HG03442 (cell line): ENCODE data around the gene TBX4.

Experiments used
- ATAC-seq: cut with Tn5 transposase; IDR thresholded peaks from one replicate; pipeline ENCODE4 v1.9.1; 2021; ENCODE audit warnings: mild to moderate bottlenecking, moderate library complexity; ENCODE audit not compliant: unreplicated experiment

Gene TBX4

DNA sequence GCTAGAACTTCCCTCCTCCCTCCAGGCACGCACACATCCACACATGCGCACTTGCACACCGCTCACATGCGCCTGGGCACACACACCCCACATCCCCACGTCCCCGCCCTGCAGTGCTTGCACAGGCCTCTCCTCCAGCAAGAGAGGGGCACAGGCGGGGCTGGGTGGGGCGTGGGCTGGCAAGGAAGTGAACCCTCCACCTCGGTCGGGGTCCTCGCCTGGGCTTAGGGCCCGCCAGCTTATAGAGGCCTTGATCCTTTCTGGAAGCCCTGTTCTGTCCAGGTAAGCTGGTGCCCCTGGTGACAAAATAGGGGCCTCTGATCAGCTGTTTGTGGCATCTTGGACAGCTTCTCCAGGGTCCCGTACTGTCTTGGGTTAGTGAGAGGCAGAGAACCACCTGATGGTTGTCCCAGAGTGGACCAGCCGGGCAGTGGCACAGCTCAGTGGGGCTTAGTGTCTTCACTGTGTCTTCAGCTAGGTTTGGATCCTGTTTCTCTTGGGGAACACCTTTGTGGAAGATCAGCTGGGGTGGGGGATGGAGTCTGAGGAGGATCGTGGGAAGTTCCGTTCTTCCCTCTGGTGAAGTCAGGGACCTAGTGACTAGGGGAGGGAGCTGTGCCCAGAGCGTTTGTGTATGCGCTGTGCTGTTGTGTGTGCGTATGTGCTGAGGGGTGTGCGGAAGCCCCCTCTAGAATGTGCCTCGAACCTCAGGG is 12.1 kb downstream of the TBX4 start:
- ATAC-seq, result no peak

DNA sequence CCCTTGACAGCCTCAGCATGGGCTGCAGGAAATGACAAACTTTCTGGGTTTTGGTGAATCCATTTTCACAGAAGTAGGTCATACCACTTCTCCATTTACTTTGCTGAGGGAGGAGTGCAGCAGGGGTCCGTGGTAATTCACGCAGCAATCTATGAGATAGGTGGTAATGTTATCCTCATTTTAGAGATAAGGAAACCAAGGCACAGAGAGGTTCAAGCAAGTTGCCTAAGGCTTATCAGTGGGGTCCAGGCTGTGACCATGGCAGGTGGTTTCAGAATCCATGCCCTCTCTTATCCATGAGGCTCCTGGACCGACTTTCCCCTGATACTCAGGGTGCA is 12.6 kb downstream of the TBX4 start:
- ATAC-seq, result no peak

DNA sequence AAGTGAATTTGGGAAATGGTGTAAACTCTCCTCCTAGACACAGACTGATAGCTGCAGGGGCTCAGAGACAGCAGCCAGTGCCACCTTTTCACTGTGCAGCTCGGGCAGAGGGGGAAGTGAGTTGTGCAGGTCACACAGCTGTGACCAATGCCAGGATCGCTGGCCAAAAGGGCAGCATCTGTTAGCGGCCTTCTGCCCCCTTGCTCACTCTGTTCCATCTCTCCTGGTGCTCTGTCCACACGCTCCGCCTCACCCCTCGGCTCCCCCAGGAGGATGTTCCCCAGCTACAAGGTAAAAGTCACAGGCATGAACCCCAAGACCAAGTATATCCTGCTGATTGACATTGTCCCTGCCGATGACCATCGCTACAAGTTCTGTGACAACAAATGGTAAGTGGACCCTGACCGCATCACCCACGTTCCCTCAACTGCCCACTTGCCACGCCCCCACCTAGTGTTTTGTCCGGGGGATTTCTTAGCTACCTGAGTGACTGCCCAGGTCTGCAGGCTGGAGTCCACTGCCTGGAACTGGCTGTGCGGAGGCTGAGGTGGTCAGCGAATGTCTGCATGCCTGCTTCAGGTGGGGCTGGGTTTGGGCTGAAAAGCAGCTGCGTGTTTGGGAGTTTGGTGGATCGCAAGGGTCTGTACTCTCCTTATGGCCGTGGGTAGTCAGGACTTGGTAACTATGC is 13.5 kb downstream of the TBX4 start:
- no peak for ATAC-seq

DNA sequence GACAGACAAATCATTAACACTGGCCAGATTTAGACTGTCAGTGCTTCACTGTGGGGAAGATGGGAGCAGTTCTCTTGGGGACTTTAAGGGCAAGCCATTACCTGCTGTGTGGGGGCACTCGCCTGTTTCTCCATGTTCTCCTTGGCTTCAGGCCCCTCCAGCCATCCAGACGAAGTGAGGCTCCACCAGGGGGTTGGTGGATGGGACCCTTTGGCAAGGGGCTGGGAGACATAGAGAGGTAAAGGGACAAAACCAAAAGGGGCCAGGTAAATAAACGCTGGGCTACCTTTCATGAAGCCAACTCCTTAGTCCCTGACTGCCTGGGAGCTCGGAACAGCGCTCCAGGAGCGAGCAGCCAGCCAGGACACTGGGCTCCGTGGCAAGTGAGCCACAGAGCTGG is 14.0 kb downstream of the TBX4 start:
- ATAC-seq, result no peak

DNA sequence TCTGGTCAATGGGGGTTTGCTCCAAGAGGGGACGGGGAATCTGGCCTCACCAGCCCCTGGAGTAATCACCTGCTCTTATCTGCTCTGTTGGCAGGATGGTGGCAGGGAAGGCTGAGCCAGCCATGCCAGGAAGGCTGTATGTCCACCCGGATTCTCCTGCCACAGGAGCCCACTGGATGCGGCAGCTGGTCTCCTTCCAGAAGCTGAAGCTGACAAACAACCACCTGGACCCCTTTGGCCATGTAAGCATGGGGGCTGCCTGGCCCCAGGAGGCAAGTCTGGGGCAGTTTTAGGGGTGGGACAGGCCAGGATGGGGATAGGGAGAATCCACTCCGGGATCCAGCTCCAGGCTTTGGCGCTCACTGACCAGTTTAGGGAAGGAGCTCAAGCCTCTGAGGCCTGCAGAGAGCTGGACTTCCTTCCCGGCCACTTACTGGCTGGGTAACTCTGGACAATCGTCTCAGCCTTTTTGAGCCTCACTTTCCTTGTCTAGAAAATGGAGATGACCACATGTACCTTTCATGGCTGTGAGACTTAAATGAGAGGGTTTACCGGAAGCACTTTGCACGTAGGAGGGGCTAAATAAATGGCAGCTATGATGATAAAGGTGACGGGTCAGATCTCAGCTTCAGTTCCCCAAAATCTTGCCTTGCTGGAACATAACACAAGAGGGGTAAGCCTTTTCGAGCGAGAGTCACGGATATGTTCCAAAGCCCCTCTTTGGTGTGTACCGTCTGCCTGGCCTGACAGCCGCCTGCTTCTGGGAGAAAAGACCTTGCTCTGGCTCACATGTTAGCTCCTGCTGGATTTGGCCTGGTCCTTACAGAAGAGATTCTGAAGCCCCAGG is 15.4 kb downstream of the TBX4 start:
- ATAC-seq, result no peak

DNA sequence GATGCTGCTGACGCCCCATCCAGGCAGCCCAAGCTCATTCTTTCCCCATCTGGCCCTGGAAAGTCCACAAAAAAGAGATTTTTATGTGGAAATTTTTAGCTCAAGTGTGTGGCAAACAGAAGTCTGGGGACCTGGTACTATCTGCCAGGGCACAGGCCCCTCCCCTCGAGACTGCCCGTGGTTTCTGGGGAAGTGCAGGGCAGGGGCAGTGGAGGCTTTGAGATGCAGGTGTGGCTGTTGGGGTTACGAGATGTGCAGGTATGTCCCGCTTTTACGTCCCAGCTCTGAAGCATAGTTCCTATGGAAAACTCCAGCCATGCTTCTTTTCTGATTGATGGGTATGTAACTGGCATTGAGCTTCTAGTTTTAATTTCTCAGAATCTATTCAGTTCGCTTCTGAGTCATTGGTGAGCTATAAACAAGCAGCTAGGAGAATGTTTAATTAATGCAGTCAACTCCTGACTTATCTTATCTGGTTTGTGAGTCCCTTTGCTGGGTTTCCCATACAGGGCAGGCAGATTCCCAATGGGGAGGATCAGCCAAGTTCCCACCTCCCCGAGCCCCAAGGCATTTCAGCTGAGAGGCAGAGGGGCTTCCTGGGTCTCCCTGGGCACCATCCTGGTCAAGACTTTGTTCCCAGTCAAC is 16.2 kb downstream of the TBX4 start:
- ATAC-seq, result no peak

DNA sequence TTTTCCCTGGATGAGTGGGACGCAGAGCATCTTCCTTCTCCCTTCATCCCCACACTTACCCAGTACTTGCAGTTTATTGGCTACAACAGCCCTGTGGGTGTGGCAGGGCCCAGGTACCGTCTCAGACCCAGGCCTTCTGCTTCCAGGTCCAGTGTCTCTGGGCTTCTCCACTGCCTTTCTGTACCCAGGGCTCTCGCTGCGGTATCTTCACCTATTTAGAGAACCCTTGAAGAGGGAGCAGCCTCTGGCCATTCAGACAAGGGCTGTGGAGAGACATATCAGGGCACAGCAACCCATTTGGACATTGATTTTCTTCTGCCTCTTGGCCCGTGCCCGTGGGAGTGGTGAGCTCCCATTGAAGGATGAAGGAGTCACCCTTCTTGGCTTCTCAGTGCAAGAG is 17.3 kb downstream of the TBX4 start:
- ATAC-seq, result no peak

DNA sequence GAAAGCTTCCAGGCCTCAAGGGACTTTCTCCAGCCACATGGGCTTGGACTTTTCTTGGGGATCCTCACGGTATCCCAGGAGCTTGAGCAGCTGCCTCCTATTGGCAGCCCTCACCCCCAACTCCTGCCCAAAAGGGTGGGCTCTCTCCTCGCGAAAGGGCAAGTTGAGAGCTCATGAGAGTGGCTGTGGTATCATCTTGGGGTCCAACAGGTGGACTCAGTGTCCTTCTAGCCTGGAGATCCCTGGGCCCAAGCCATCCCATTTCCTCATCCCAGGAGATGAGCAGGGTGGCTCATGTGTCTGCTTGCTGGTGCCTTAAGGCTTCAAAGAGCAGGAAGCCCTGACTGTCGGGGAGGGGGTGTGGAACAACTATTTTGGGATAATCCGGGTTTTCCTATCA is 17.7 kb downstream of the TBX4 start:
- no peak for ATAC-seq

DNA sequence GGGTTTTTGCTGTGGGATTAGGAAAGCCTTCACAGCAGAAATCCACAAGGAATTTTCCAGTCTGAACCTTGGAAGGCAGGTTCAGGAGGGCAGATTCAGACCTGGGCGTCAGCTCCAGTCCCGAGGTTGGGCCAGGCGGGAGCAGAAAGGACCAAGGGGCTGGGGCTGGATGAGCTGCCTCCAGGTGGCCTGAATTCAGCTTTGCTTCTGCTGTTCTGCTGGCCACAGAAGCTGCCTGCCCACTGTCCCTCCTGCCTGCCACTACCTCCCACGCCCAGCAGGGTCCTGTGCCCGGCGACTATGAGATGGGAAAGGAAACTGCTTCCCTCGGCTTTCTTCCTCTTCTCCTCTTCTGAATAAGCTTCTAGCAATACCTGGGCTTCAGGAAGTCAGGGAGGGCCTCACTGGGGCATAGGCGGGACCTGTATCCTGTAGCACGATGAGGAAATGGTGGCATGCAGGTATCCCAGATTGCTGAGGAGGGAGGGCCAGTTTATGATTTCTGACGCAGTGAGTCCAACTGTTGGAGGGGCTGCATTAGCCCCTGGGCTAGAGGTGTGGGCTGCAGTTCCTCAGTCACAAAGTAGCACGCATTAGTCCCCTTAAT is 18.4 kb downstream of the TBX4 start:
- ATAC-seq, result no peak

DNA sequence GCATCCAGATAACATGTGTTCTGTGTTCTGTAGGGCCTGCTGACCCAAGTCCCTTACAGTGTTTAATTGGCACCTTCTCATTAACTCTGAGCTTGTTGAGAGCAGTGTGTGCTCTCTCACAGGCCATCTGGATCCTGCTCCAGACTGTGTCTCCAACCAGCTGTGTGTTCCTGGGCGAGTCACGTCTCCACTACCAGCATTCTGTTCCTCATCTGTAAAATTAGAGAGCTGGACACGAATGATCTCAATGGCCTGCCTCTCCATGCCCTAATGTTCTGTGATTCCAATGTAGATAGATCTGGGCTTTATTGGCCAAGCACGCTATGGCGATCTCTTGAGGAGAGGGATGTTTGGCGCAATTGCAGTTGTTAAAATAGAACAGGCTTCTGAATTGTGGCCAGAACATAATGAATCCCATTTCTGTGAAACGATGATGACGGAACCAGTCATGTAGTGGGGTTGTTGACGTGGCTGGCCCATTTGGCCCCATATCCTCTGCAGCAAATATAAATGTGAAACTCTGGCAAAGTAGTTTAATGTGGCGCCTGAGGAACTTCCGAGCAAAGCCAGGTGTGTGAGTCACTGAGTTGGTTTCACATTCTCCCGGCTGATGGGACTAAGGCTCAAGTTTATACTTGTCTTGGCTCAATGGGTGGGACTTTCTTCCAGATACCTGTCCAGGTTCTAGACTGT is 22.2 kb downstream of the TBX4 start:
- no peak for ATAC-seq

DNA sequence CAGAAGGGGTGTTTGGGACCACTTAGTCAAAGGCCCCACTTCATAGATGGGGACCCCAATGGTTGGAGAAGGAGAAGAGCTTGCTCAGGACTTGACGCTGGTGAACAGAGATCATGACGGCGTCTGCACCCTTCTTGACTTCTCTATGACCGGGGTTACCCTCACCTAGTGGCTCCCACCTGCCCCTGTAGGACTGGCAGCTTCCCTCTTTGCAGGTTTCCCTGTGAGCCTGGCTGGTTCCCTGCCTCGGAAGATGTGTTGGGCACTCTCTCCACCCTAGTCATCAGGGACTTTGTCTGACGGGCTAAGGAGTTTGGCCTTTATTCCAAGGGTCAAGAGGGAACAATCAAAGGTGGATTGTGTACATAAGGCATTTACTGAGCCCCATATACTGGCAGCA is 22.7 kb downstream of the TBX4 start:
- ATAC-seq, result no peak

DNA sequence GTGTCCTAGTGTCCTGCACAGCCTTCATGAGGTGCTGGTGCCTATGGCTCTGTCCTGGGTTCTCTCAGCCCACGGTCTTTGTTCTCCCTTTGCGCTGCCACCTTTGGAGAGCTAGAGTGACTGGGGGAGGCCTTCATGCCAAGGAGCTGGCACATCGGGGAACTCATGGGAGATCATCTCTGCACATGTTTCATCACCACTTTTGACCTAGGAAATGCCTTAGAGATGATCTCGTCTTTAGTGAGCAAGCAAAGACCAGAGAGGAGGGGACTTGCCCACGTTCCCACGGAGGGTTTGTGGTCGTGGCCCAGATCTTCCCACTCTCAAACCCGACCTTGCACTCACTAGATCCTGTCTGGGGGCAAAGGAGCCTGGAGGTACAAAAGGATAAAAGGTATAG is 23.5 kb downstream of the TBX4 start:
- ATAC-seq, result no peak

DNA sequence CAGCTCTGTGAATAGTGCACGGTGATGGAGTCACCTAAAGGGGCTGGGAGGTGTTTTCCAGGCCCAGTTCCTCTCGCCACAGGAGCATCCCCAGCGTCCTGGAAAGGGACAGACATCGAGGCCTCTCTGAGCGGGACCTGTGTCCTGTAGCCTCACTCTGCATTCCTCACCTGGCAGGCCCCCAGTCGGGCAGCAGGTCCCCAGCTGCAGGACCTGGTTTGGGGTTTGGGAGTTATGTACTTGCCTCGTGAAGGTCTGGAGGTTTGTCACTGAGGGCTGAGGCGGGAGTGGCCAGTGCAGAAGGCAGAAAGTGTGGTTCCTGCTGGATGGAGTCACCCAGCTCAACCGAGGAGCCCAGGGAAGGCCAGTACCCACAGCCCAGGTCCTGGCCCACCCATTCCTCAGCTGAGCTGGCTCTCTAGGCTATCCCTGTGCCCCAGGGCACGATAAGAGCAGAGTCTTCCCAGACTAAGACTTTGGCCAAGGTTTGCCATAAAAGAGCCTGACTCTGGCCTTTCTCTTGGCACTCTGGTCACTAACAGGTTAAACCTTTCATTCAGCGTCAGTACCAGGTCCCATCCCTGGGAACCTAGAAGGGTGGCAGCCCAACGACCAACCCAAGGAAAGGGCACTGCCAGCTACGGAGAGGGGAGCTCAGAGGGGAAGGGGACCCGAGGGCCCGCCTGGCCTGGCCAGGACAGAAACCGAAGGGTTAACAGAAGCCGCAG is 24.4 kb downstream of the TBX4 start:
- no peak for ATAC-seq

DNA sequence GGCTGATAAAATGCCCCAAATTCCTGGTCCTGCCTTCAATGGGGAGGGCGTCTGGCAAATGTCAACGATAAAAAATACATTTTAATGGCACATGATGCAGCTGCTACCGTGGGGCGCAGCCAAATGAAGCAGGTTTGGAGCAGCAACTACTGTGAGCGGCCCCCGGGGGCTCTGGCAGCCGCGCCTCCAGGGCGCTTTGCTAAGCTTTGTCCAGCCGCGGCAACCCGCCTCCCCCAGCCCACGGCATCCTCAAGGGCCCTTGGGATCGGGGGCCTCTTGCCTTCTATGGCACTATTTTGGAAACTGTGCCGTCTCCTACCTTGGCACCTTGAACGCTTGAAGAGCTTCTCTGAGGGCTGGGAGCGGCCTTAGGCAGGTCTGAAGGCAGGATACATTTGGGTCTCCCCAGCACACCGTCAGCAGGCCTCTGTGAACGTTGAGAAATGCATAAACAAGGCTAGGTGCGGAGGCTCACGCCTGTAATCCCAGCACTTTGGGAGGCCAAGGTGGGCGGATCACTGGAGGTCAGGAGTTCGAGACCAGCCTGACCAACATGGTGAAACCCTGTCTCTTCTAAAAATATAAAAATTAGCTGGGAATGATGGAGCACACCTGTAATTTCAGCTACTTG is 25.1 kb downstream of the TBX4 start:
- no peak for ATAC-seq

DNA sequence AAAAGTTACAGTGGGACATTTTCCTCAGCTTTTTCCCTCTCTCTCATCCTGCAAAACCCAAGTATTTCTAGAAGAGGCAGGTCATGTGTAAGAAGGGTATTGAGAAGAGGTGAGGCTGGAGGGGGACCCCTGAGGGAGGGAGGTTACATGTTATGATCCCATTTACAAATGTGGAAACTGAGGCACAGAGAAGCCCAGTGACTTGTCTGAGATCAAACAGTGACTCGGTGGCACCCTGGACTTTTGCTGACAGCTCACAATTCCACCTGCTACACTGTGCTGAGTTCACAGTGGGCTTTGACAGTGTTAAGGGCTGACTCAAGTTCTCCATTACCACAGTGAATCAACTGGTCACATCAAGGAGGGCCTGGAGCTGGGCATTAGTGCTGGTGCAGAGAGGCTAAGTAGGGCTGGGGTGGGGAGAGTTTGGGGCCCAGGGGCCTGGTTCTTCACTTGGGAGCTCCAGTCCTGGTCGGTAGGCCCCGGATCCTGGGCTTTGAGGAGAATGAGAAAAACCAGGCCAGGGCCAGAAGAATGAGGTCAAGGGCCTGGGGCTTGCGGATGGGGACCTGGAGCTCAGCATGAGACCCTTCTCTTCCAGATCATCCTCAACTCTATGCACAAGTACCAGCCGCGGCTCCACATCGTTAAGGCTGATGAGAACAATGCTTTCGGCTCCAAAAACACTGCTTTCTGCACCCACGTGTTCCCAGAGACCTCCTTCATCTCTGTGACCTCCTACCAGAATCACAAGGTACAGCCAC is 26.0 kb downstream of the TBX4 start:
- no peak for ATAC-seq

DNA sequence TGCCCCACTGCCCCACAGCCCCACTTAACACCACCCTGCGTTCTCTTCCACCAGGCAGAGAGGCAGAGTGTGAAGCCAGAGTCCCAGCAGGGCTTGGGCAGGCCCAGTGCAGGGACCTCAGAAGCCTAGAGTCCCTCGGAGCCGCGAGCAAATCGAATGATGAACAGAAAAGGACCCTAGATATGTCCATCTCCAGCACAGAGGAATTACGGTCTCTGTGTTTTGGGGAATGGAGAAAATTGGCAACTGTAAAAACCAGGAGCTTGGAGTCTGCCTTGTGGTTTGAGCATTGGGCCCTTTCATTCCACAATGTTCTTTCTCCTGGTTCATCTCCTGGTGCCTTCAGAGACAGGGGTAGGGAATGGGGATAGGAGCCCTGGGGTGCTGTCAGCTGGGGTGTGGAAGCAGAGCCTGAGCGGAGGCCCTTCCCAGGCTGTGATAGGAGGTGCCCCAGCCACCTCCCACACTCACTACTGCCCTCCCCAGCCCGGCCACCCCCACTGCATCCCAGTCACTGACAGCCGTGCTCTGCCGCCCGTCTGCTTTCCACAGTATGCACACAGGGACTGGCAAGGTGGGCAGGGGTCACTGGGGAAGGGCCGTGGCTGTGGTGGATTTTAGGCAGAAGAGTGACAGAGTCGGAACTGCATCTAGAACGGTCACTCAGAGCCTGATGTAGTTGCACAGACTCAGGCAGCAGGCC is 26.7 kb downstream of the TBX4 start:
- ATAC-seq, result no peak

DNA sequence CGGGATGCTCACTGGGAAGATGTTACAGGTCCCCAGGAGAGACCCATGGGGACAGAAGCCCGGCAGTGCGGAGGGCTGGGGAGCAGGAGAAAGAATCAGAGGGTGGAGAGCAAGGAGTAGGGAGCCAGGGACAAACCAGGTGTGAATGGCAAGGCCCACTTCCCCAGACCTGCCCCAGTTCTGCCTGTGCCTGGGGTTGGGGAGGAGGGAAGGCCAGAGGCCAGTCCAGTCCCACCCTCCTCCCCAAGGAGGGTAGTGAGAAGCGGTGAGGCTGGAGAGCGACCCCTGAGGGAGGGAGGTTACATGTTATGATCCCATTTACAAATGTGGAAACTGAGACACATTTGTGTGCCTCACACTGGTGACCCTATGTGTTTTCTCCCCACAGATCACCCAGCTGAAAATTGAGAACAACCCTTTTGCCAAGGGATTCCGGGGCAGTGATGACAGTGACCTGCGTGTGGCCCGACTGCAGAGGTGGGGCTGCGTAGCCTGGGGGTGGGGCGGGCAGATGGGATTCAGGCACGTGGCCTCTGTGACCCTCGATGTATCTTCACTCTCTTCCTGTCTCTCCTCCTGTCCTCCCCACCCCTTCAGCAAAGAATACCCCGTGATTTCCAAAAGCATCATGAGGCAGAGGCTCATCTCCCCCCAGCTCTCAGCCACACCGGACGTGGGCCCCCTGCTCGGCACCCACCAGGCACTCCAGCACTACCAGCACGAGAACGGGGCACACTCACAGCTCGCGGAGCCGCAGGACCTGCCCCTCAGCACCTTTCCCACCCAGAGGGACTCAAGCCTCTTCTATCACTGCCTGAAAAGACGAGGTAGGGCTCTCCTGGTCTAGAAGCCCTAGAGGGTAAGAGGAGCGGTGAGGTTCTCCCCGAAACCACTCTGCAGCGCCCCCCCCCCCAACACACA is 27.5 kb downstream of the TBX4 start:
- ATAC-seq, result no peak
